NCI-H2081 (cell line): Measurements from ENCODE around the gene ADD3.
"Not testable (repeated sequence)": the region's sequence is repeated elsewhere in the genome, so short reads cannot be mapped to it uniquely, and the experiment has no call there.

Experiments
- DNase-seq, 2 experiments: peaks; one replicate each; lab custom pipeline; 2025; lab: John Stamatoyannopoulos, UW

ADD3 gene

GRCh38 chr10:110035070-110035921, 27.5 kb downstream of the ADD3 start:
- no peak for DNase-seq

- DNase-seq = no peak
Observed at GRCh38 chr10:110036640-110037039, 28.9 kb downstream of the ADD3 start.

- no peak for DNase-seq
Observed at GRCh38 chr10:110039254-110039653, 31.5 kb downstream of the ADD3 start.

GRCh38 chr10:110040108-110040507, 32.3 kb downstream of the ADD3 start:
- no peak for DNase-seq

- no peak for DNase-seq
Observed at GRCh38 chr10:110040767-110041478, 33.1 kb downstream of the ADD3 start.

GRCh38 chr10:110041479-110041829, 33.7 kb downstream of the ADD3 start:
- DNase-seq = no peak

GRCh38 chr10:110042181-110042580, 34.4 kb downstream of the ADD3 start:
- DNase-seq = no peak

- DNase-seq = no peak
Observed at GRCh38 chr10:110042891-110043290, 35.1 kb downstream of the ADD3 start.

GRCh38 chr10:110044681-110045080, 36.9 kb downstream of the ADD3 start:
- DNase-seq = no peak

- DNase-seq = no peak
Observed at GRCh38 chr10:110045772-110046171, 38.0 kb downstream of the ADD3 start.

GRCh38 chr10:110048145-110048544, 40.4 kb downstream of the ADD3 start:
- not testable (repeated sequence) for DNase-seq

- DNase-seq = no peak
Observed at GRCh38 chr10:110048781-110049180, 41.0 kb downstream of the ADD3 start.

- DNase-seq = not testable (repeated sequence)
Observed at GRCh38 chr10:110049889-110050591, 42.3 kb downstream of the ADD3 start.

- no peak for DNase-seq
Observed at GRCh38 chr10:110051487-110051886, 43.7 kb downstream of the ADD3 start.

- no peak for DNase-seq
Observed at GRCh38 chr10:110052916-110053315, 45.1 kb downstream of the ADD3 start.

- no peak for DNase-seq
Observed at GRCh38 chr10:110056822-110057221, 49.0 kb downstream of the ADD3 start.

GRCh38 chr10:110057456-110057855, 49.7 kb downstream of the ADD3 start:
- DNase-seq = no peak

- no peak for DNase-seq
Observed at GRCh38 chr10:110058212-110058611, 50.4 kb downstream of the ADD3 start.

- DNase-seq = no peak
Observed at GRCh38 chr10:110059925-110060324, 52.1 kb downstream of the ADD3 start.

- DNase-seq = no peak
Observed at GRCh38 chr10:110061687-110062086, 53.9 kb downstream of the ADD3 start.

GRCh38 chr10:110065269-110065668, 57.5 kb downstream of the ADD3 start:
- DNase-seq = no peak

GRCh38 chr10:110067960-110068770, 60.4 kb downstream of the ADD3 start:
- no peak for DNase-seq
